ENCODE results near the gene NMUR1.

The NMUR1 gene

DNA sequence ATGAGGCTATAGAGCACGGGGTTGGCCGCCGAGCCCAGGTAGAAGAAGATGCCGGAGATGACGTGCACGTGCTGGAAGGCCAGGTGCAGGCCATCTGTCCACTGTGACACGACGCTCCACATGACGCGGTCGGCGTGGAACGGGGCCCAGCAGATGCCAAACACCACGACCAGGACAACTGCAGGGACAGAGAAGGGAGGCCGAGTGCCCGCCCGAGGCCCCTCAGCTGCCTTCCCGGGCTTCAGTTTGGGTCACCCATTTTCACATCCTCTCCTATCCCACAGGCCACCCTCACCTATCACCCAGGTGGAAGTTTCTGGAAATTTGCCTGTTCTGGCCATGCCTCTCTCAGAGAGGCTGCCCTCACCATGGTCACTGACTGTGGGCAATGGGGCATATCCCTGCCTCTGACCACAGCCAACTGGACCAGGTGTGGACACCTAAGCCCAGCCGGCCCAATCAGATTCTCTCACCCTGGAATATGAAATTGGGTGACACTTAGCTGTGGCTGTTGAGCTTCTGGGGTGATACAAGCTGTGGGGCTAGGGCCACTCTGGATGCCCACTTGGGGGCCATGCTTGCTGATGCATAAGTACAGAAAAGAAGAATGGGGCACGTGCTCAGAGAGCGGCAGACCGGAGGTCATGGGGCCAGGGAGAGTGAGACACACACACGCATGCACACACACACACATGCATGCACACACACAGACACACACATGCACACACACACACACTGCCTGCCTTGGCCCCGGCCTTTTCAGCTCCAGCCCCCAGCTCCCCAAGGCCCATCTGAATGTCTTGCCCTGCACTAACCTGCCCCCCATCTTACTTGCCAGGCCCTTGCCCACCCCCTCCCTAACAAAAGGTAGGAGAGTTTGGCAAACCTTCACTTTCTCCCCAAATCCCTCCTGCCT is 4.7 kb downstream of the NMUR1 start:
- DNase-seq, result no peak

DNA sequence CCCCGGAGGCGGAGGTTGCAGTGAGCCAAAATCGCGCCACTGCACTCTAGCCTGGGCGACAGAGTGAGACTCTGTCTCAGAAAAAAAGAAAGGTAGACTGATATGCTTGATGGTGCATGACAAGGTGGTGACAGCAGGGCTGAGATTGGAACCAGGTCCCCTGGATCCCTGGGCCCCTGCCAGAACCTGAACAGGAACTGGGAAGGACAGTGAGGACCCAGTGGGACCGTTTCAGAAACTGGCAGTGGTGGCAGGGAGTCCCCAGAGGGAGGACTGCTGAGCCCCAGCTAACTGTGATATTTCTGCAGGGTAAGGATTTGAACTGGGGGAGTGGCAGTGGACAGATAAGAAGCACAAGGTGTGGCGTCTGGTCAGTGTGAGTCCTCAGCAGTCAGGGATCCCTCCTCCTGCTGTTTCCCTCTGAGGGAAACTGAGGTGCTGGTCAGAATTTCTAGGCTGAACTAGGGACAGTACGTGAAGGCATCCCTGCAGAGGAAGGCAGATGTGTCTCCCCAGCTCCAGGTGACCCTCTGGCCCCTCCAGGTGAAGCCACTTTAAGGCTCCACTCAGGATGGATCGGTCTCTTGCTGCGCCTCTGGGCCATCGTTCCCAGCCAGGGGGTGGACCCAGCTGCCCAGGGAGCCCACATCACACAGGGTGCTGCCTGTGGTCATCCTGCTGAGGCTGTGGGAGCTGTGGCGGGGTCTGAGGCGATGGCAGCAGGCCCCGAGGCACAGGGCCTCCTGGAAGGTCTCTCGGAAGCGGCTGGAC is 5.6 kb downstream of the NMUR1 start:
- DNase-seq, result no peak

DNA sequence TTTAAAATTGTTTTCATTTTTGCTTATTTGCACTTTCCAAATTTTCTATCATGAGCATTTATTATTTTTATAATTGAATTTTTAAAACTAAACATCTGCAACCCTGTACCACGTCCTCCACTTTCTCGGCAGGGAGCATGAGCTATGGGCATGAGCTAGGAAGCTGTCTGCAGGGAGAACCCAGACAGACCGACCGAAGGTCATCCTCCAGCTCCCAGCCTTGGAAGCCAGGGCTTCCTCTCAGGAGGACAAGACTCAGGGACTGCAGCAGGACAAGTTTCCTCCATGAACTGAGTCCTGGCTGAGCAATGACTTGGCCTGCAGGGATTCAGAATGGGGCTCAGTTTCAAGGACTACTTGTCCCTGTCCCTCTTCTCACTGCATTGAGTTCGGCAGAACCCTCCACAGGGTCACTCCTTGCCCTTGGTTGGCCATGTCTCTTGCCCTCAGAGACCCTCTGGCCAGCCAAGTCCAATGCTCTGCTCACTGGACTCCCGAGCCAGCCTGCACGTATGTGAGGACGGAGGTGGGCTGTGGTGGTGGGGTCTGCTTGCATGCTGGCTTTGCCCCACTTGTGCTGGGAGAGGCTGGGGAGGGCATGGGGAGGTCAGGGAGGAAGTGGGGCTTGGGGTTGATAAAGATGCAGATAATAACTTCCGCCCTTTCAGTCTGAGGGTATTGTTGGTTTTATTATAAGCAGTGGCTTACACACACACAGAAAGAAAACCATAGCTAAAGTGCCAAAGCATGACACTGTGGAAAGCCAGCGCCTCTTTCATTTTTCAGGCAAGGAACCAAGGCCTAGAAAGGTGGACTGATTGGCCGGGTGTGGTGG is 6.6 kb downstream of the NMUR1 start:
- DNase-seq, result peak; percentile 33

DNA sequence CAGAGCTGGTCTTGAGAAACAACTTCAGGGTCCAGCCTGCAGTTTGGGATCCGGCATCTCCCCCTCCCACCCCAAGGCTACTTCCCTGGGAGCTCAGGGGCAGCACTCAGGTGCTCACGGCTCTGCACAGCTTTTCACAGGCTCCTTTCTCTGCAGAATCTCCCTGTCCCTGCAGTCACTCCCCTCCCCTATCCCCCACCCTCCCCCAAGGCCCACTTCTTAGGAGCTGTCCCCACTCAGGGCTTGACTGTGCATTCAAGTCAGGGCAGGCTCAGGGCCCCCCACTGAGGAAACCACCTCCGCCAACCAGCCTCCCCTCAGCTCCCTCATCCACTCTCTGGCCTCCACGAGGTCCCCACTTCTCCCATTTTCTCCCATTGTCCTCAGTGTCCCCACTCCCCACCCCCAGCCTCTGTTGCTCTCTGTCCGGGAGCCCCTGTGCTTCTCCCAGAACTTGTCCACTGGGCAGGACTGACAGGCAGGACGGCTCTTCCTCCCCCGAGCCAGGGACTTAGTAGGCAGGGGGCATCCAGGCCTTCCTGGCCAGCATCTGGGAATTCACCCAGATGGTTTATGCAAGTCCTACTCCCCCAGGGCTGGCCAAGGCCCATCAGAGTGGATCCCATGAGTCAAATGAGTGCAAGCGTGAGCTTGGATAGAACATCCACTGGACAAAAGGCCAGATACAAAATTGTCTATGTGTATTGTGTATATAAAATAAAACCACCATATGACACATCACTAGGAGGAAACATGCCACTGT is 7.6 kb downstream of the NMUR1 start:
- DNase-seq, result no peak

DNA sequence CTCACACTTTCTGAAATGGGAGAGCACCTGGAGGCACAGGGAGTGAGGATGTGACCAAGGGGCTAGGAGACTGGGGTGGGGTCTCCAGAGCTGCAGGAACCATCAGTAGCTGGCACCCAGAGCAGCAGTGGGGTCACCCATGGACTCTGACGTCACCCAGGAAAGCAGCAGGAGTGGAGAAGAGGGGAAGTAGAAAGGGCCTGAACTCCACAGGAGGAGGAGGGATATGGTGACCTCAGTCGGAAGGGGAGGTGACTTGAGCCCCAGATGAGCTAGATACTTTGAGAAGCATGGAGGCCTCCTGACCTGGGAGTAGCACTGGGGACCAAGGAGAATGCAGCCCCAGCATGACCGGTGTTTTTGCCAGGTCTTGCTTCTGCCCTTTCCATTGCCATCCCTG is 8.8 kb downstream of the NMUR1 start:
- no peak for DNase-seq

DNA sequence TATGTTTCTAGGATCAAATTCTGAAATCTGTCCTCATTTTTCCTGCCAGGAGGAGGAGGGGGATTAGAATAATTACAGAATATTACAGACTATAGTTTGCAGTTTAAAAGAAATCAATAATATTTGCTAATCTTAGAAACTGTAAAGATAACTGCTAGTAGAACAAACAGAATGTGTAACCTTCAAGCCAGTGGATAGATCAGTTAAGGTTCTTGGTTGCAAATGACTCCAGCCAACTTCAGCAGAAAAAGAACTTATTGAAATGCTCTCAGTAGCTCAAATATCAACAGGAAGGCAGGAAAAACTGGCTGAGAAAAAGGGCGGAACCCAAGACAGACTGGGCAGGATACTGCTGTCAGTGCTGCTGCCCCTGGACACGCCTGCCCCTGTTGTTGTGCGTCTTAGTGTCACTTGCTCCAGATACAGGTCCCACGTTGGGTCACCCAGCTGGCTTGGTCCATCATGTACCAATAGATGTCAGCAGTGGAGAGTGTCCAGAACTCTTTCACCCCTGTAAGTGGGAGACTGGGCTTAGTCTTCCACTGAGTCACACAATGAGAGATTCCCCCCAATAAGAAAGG is 10.2 kb downstream of the NMUR1 start:
- no peak for DNase-seq

DNA sequence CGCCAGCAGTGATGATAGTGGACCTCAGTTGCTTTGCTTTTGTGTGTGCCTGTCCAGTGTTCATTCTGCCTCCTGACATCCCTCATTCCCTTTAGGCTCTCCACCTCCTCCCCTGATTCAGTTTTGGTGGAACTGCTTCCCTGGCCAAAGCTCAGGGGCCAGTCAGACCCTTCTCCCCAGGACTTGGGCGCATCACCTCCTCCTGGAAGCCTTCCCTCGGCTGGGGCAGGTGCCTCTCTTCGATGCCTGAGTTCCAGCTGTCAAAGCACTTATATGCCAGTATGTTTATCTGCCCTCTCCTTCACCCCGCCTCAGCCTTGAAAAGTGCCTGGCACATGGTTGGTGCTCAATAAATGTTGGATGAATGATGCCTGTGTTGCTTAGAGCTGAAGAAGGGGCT is 11.5 kb downstream of the NMUR1 start:
- DNase-seq, result no peak

DNA sequence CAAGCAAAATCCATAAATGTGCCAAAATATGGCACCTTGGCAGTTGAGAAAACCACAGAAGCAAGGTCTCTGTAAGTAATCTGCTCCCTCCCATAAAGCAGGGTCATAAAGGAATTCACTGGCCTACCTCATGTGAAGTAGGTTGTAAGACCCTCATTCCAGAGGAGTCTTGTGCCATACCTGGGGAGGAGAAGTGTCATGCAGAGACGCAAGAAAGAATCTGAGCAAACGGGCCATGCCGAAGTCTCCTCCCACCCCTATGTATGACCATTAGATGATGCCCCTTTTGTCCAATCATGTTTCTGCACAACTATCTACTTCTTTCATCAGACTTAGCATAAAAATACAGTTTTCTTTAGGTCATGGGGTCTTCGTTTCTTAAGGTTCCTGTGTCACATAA is 14.6 kb downstream of the NMUR1 start:
- no peak for DNase-seq

DNA sequence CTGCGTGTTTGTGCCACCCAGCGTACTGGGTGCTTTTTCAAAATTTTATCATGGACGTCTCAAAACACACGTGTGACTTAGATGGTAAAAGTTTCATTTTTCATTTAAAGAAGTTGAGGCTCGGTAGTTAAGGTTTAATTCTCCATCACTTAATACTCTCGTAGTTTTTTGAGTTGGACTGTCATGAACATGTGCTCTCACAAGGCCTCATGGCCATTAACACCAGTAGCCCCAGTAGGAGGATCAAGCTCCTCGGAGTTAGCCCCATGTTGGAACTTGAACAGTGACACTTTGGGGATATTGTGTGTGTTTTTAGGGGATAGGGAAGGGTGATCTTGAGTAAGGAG is 15.3 kb downstream of the NMUR1 start:
- no peak for DNase-seq

DNA sequence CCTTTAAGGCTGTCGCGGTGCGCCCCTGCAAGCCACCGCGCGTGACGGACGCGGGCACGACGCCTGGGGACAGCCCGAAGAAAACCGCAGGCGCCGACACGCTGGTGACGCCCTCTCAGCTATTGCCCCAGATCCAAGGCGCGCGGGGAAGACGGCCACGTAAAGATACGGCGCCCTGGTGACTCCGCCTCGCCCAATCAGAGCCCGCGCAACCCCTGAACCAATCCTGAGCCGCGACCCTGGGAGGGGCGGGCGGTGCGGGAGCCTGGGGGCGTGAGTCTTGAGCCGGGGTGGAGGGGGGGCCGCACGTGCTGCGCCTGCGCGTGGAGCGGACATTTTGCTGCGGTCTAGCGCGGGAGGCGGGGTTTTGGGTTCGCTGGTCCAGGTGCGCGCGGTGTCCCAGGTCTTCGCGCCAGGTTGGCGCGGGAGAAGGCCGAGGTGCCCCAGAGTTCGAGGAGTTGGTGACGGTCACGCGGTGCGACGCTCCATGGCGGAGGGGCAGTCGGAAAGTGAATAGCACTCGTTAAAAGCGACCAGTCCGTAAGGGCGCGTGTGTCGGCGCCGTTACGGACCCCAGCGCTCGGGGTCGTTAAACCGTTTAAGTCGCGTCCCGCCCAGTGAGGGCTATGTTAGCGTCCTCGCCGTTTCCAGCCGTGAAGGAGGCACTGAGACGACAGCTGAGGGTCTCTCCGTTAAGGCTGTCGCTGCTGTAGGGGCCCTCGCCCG is 15.9 kb downstream of the NMUR1 start:
- DNase-seq, result peak; percentile 99

DNA sequence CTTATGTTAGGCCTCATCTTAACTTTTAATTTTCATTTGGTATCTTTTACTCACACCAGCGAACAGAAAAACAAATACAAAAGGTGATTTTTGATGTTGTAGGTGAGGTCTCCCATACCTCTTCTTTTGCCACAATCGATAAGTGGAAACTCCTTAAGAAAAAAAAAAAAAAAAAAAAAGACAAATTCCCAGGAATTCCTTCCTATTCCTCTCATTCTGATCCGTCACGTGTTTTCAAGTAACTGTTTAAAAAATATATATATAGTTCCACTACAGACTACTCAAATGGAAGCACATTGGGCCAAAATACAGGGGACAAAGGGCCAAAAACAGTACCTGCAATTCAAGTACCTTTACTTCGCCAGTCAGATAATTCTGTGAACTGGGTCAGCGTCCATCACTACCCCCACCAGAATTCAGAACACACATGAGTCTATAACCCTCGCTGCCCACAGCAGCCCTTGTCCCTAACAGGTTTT is 16.5 kb downstream of the NMUR1 start:
- DNase-seq, result no peak

DNA sequence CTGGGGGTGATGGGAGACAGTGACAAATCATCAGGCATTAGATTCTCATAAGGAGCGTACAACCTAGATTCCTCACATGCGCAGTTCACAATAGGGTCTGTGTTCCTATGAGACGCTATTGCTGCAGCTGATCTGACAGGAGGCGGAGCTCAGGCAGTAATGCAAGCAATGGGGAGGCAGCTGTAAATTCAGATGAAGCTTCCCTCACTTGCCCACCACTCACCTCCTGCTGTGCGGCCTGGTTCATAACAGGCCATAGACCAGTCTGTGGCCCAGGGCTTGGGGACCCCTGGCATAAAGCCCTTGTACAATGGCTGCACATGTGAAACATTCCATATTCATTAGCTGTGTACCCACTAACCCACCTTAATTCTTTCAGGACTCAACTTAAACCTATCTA is 18.0 kb downstream of the NMUR1 start:
- no peak for DNase-seq

DNA sequence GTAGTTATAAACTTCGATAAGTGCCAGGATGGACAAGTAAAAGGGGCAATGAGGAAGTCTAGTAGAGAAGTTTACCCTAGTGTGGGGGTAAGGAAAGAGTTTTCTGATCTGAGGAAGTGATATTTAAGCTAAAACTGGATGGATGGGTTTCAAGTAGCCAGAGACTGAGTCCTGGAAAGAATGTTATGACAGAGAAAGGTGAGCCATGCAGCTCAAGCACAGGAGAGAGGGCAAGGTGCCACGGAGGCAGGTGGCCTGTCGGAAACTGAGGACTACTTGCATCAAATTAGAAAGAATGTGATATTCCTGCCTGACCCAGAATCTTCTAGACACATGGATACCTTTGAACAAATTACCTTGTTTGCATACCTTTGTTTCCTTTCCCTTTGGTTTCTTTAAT is 26.5 kb downstream of the NMUR1 start:
- no peak for DNase-seq

DNA sequence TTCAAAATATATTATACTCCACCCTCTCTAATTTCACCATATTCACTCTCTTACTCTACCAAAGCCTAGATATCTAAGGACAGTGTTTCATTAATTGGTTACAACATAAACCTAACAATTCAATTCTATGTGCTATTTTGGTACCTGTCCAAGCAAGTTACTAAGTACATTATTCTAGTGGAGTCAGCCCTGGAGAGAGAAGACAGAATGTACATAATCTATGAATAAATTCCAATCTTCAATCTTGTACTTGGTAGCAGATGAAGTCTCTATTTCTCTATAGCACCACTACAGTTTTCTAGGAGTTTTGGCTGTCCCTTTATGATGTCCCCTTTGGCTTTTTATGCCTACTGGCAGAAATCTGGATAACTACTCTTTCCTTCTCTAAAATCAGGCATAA is 27.6 kb downstream of the NMUR1 start:
- DNase-seq, result no peak

DNA sequence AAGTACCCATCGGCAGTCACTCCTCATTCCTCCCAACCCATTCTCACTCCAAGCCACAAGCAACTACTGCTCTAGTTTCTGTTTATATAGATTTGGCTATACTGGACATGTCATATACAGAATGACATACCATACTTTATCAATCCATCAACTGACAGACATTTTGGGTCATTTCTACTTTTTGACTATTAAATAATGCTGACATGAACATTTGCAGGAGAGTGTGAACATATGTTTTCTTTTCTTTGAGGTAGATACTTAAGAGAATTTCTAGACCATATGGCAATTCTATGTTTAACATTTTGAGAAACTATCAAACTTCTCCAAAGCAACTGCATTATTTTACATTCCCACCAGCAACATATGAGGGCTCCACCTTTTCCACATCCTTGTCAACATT is 32.6 kb downstream of the NMUR1 start:
- no peak for DNase-seq

DNA sequence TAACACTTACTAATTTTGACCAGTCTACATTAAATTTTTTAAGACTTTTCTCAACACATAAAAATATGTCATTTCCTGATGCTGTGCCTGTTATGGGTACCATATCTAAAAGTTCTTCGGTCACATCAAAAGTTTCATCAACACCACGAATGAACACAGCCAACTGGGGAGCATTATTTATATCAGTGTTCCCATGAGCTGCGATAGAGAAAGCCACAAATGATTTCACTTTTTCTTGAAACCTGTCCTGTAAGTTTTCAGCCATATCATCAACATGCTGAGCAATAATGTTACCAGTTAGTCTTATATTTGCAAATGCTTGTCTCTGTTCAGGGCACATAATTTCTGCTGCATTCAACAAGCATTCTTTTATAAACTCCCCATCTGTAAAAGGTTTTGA is 35.6 kb downstream of the NMUR1 start:
- DNase-seq, result no peak

DNA sequence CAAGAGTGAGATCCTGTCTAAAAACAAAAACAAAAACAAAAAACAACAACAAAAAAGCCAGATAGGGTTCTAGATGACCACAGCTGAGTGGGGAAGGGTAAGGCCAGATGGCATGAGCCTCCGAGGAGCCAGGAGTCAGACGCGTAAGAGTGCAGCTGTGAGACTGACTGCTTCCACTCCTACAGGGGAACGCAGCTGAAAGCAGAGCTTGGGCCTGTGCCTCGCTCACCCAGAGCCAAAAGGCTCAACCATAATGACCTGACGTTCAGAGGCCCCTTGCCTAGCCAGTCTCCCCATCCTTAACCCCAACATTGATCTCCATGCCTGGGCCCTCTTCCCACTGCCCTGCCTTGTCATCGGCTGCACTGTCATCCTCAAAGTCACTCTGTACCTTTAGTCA is 39.4 kb downstream of the NMUR1 start:
- DNase-seq, result no peak

DNA sequence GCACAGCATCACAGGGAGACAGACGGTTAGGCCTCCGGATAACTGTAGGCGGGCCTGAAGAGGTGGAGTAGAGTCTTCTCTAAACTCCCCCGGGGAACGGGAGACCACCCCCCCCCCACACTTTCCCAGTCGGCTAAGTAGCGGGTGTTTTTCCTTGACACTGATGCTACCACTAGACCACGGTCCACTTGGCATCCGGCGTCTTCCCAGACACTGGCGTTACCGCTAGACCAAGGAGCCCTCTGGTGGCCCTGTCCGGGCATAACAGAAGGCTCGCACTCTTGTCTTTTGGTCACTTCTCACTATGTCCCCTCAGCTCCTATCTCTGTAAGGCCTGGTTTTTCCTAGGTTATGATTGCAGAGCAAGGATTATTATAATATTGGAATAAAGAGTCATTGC is 40.3 kb downstream of the NMUR1 start:
- DNase-seq, result no peak

DNA sequence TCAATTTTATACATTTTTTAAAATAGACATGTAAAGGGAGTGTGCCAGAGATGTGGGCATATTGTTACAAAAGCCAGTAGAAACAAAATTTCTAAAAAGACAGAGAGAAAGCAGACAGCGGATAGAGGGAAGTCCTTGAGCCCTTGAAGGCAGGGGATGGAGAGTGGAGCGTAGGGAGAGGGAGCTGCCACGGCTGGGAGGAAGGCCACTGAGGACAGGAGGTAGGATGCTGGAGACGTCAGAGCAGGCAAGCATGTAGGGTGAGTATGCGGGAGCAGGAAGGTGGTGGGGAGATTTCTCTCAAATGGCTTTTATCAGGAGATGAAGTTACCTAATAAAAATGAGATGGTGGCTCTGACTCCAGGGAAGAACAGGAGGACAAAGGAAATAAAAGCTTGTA is 41.9 kb downstream of the NMUR1 start:
- no peak for DNase-seq

DNA sequence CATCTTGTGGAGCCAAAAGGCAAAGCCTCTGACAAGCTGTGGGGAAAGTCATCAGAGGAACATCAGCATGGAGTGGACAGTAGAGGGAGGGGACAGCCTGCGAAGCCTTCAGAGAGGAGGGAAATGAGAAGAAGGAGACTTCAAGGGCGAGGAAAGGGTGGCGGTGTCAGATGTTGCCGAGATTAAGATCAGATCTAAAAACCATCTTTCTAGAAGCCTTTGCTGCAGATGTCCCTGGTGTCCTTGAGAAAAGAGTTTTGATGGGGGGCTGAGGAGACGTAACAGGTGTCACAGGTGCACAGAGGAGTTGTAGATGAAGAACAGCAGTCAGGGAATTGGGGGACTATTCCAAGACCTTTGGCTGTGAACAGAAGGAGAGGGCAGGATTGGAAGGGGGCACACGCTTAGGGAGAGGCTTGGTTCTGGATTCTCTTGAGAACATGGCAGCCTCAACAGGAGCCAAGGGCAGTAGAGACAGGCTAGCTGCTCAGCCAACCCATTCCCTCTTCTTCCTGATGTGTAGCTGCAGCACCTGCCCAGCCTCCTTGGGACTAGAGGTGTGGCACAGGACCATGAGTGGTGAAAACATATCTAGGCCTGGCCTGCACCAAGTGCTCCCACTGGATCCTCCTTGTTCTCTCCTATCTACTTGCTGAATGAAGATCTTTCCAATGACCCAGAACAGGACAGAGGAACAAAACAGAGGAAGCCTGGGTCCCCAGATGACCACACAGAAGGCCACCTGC is 43.2 kb downstream of the NMUR1 start:
- no peak for DNase-seq
